IMR-90 (cell line): Measurements from ENCODE around the gene ERC2.

Experiments used
- CTCF ChIP-seq: conservative IDR thresholded peaks from 2 replicates; pipeline ENCODE4 v1.5.1; 2012; ENCODE audit warnings: mild to moderate bottlenecking, low read depth, low read length, improper control_type of control experiment
- MXI1 ChIP-seq: IDR thresholded peaks from 2 replicates; pipeline ENCODE4 v1.6.1; 2012; ENCODE audit warnings: low read depth, mild to moderate bottlenecking, low read length, moderate library complexity, borderline replicate concordance

GRCh38 chr3:55476515-55476914, 991.8 kb downstream of the ERC2 start:
- no peak for TF ChIP-seq CTCF
- TF ChIP-seq MXI1: no peak
